Gastrocnemius medialis (tissue), 4 donors: ENCODE measurements around the gene GPC6. TPM values are rescaled to one million over a fixed set of nuclear protein-coding genes. Genes with fewer than 3 reads are reported as not detected.

Source experiments
- ATAC-seq, 2 donors: fragments of 150-250 bp; one replicate each; pipeline ENCODE4 v1.9.1; 2016
- DNase-seq, 2 donors: peaks; one replicate each; pipeline ENCODE4 v3.0.0-alpha.2; 2019
- H3K27ac ChIP-seq, 4 donors: fragments of 200-600 bp; sonication (generic); 1 replicate in 1 of 4; 2 replicates in 3 of 4; pipeline ENCODE4 v1.5.1; 2016 to 2018; ENCODE audit warnings: mild to moderate bottlenecking in 2 of 4, moderate library complexity in 1 of 4
- H3K27me3 ChIP-seq, 3 donors: fragments of 200-600 bp; sonication (generic) in 2 of 3; 1 replicate in 1 of 3; 2 replicates in 2 of 3; pipeline versions ENCODE4 v1.5.1 to v1.6.0; 2016 to 2019; ENCODE audit warnings: mild to moderate bottlenecking in 1 of 3, moderate library complexity in 1 of 3
- H3K36me3 ChIP-seq, 2 donors: fragments of 200-600 bp; sonication (generic) in 1 of 2; one replicate each; pipeline ENCODE4 v1.5.1; 2017 to 2018
- H3K4me1 ChIP-seq, 2 donors: fragments of 200-600 bp; sonication (generic) in 1 of 2; one replicate each; pipeline ENCODE4 v1.5.1; 2016 to 2017; ENCODE audit warnings: mild to moderate bottlenecking in 2 of 2
- H3K4me3 ChIP-seq, 4 donors: fragments of 200-600 bp; sonication (generic) in 3 of 4; 1 replicate in 1 of 4; 2 replicates in 3 of 4; pipeline ENCODE4 v1.5.1; 2016 to 2019; ENCODE audit warnings: mild to moderate bottlenecking in 2 of 4
- H3K9me3 ChIP-seq, 3 donors: fragments of 200-600 bp; sonication (generic) in 2 of 3; 1 replicate in 1 of 3; 2 replicates in 2 of 3; pipeline ENCODE4 v1.5.1; 2016 to 2019
- POLR2A ChIP-seq, 2 donors: fragments of 450-650 bp; IDR thresholded peaks; one replicate each; pipeline ENCODE4 v1.6.1; 2017; ENCODE audit warnings: antibody characterized with exemption in 2 of 2, mild to moderate bottlenecking in 2 of 2, moderate library complexity in 2 of 2
- in situ Hi-C, 4 donors: fragments of 200-750 bp; cut with MboI; loops; one replicate each; pipeline versions ENCODE4 v1.15.0 to v1.8.0; 2017; ENCODE audit warnings: low sequenced_read_pairs in 4 of 4
- intact Hi-C: fragments of 100-400 bp; cut with DNase I; formaldehyde crosslinking; loops from one replicate; pipeline ENCODE4 v1.15.1; 2023; ENCODE audit warnings: low total_unique reads
- total RNA-seq, 4 donors: library from RNA; depleted of rRNA; stranded (reverse); fragments of >200 nt; gene quantifications; one replicate each; pipeline versions ENCODE4 v1.1.0 to v1.2.3, GENCODE V29; 2016
- TF ChIP-seq, protein P1 (sequence below), 5 experiments: fragments of 450-650 bp in 3 of 5; fragments of 200-600 bp in 2 of 5; sonication (generic) in 2 of 5; IDR thresholded peaks in 4 of 5; conservative IDR thresholded peaks in 1 of 5; 1 replicate in 4 of 5; 2 replicates in 1 of 5; pipeline ENCODE4 v1.5.1; 2016 to 2019; ENCODE audit warnings: antibody characterized with exemption in 5 of 5, mild to moderate bottlenecking in 3 of 5, moderate library complexity in 3 of 5

GPC6 gene
- total RNA-seq, 4 donors from 2014 or later, result 0.47 to 0.88 (median 0.59) TPM

DNA sequence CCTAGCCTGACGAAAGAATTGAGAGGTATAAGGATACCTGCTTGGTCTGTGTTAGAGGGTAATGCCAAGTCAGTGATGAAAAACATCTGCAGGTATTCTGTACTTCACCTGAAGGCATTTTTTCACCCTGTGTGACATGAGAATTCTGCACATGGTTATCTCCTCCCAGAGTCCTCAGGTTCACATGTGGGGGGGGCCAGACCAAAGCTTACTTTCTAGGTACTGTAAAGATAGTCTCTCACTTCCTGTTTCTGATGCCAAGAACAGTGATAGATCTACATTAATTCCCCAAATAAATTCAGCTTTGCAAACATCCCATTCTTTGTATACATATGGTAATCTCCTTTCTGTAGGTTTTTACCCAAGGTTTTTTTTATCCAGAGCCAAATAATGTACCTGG, 53.4 kb downstream of the GPC6 start:
- DNase-seq (no peak), ATAC-seq (no peak)
- no peaks in the 10 kb centered on the region for H3K36me3 ChIP-seq
- no peak overlapping the region for H3K27ac ChIP-seq
- no peak for TF ChIP-seq POLR2A (IDR thresholded peaks at IDR 0.05)
- TF ChIP-seq, protein P1, sequence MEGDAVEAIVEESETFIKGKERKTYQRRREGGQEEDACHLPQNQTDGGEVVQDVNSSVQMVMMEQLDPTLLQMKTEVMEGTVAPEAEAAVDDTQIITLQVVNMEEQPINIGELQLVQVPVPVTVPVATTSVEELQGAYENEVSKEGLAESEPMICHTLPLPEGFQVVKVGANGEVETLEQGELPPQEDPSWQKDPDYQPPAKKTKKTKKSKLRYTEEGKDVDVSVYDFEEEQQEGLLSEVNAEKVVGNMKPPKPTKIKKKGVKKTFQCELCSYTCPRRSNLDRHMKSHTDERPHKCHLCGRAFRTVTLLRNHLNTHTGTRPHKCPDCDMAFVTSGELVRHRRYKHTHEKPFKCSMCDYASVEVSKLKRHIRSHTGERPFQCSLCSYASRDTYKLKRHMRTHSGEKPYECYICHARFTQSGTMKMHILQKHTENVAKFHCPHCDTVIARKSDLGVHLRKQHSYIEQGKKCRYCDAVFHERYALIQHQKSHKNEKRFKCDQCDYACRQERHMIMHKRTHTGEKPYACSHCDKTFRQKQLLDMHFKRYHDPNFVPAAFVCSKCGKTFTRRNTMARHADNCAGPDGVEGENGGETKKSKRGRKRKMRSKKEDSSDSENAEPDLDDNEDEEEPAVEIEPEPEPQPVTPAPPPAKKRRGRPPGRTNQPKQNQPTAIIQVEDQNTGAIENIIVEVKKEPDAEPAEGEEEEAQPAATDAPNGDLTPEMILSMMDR (IDR thresholded peaks at IDR 0.05 in 4 of 5, conservative IDR thresholded peaks at IDR 0.05 in 1 of 5), result no peak
- in situ Hi-C loops (no loop called here), intact Hi-C loops (no loop called here)
- H3K9me3 ChIP-seq, result no peaks in the 10 kb centered on the region
- no peaks in the 10 kb centered on the region for H3K27me3 ChIP-seq
- no peaks in the 10 kb centered on the region for H3K4me1 ChIP-seq
- no peak overlapping the region for H3K4me3 ChIP-seq

DNA sequence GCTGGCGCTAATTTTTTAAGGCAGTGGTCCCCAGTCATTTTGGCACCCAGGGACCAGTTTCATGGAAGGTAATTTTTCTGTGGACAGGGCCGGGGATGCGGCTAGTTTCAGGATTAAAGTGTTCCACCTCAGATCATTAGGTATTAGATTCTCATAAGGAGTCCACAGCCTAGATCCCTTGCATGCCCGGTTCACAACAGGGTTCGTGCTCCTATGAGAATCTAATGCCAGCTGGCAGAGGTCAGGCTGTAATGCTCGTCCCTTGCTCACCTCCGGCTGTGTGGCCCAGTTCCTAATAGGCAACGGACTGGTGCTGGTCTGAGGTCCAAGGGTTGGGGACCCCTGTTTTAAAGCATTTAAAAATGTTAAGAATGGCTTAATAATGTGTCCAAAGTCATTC, 54.1 kb downstream of the GPC6 start:
- no peaks in the 10 kb centered on the region for H3K27me3 ChIP-seq
- no peaks in the 10 kb centered on the region for H3K9me3 ChIP-seq
- no peaks in the 10 kb centered on the region for H3K36me3 ChIP-seq
- TF ChIP-seq, protein P1 (IDR thresholded peaks at IDR 0.05 in 4 of 5, conservative IDR thresholded peaks at IDR 0.05 in 1 of 5), result no peak
- no peak for DNase-seq
- no peaks in the 10 kb centered on the region for H3K4me1 ChIP-seq
- H3K27ac ChIP-seq, result no peak overlapping the region
- ATAC-seq, result no peak
- no peak overlapping the region for H3K4me3 ChIP-seq
- intact Hi-C loops (no loop called here), in situ Hi-C loops (no loop called here)

DNA sequence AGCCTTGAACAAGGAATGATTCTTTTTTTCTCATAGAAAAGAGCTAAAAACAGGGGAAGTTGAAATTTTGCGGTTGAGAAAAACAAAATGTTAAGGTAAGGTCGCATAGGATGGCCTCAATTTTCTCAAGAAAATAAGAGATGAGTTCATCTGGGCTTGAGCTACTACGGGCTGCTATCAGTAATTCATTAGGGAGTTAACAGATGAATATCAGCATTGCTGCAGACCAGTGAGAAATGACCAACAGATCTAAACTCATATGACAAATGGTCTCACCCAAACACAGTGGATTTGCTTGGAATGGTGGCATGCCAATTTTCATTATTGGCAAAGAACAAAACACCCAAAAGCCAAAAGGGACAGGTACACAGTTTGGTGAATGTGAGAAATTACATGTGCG, 56.6 kb downstream of the GPC6 start:
- DNase-seq, result no peak
- no peak for ATAC-seq
- Histone ChIP-seq H3K27ac (no peak overlapping the region), H3K27me3 (no peaks in the 10 kb centered on the region), H3K36me3 (no peaks in the 10 kb centered on the region), H3K9me3 (no peaks in the 10 kb centered on the region), H3K4me1 (no peaks in the 10 kb centered on the region), H3K4me3 (no peak overlapping the region)
- in situ Hi-C loops, result no loop called here
- TF ChIP-seq, protein P1 (IDR thresholded peaks at IDR 0.05 in 4 of 5, conservative IDR thresholded peaks at IDR 0.05 in 1 of 5), result no peak
- TF ChIP-seq POLR2A (IDR thresholded peaks at IDR 0.05), result no peak
- intact Hi-C loops, result no loop called here

DNA sequence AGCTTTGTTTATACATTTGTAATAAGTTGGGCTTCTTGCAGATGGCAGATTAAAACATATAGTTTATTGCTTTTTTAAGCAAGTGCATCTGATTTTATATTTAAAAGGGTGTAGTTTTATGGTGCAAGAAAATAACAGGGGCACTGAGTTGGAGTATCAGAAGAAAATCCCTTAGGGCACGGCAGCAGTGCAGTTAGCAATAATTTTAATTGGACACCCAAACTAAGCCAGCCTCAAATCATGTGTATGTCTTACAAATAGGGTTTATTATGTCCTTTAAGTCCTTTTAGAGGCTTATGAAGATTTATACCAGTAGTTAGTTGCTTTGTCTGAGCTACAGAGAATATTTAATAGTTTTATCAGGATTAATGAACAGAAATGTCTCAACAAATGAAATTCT, 57.5 kb downstream of the GPC6 start:
- DNase-seq (no peak), ATAC-seq (no peak)
- intact Hi-C loops (no loop called here), in situ Hi-C loops (no loop called here)
- no peak overlapping the region for H3K27ac ChIP-seq
- H3K4me3 ChIP-seq, result no peak overlapping the region
- no peak for TF ChIP-seq POLR2A (IDR thresholded peaks at IDR 0.05)
- TF ChIP-seq, protein P1 (IDR thresholded peaks at IDR 0.05 in 4 of 5, conservative IDR thresholded peaks at IDR 0.05 in 1 of 5), result no peak
- H3K36me3 ChIP-seq, result no peaks in the 10 kb centered on the region
- H3K9me3 ChIP-seq, result no peaks in the 10 kb centered on the region
- no peaks in the 10 kb centered on the region for H3K4me1 ChIP-seq
- no peaks in the 10 kb centered on the region for H3K27me3 ChIP-seq

DNA sequence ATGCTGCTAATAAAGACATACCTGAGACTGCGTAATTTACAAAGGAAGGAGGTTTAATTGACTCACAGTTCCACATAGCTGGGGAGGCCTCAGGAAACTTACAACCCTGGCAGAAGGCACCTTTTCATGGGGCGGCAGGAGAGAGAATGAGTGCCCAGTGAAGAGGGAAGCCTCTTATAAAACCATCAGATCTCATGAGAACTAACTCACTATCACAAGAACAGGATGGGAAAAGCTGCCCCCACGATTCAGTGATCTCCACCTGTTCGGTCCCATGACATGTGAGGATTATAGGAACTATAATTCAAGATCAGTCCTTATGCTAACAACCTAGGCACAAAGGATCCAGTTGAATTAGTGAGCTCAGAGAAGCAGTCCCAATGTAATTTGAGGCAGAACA, 59.4 kb downstream of the GPC6 start:
- in situ Hi-C loops, result no loop called here
- no peak for ATAC-seq

More for the DNA sequence above, 59.4 kb downstream of the GPC6 start:
- Histone ChIP-seq H3K4me1 (no peaks in the 10 kb centered on the region), H3K27me3 (no peaks in the 10 kb centered on the region), H3K27ac (no peak overlapping the region), H3K9me3 (no peaks in the 10 kb centered on the region), H3K36me3 (no peaks in the 10 kb centered on the region), H3K4me3 (no peak overlapping the region)
- intact Hi-C loops, result no loop called here
- DNase-seq, result no peak
- TF ChIP-seq, protein P1 (IDR thresholded peaks at IDR 0.05 in 4 of 5, conservative IDR thresholded peaks at IDR 0.05 in 1 of 5), result no peak
- TF ChIP-seq POLR2A (IDR thresholded peaks at IDR 0.05), result no peak
